Upper lobe of left lung (tissue), 6 donors: ENCODE data around the gene CHAF1A. TPM values are rescaled to one million over a fixed set of nuclear protein-coding genes. Genes with fewer than 3 reads are reported as not detected.

Source experiments
- ATAC-seq, 2 donors: fragments of 200-7000 bp; cut with Tn5 transposase; one replicate each; pipeline ENCODE4 v1.9.1; 2022; ENCODE audit warnings: mild to moderate bottlenecking in 2 of 2, moderate library complexity in 2 of 2; ENCODE audit not compliant: low FRiP score in 2 of 2
- DNase-seq, 2 donors: peaks; one replicate each; pipeline ENCODE4 v3.0.0-alpha.2; 2019 to 2020
- H3K27ac ChIP-seq, 4 donors: fragments of 200-600 bp; sonication (generic); one replicate each; pipeline ENCODE4 v1.5.1; 2016 to 2019
- H3K27me3 ChIP-seq, 4 donors: fragments of 200-600 bp; sonication (generic); one replicate each; pipeline ENCODE4 v1.5.1; 2017 to 2019
- H3K36me3 ChIP-seq, 4 donors: fragments of 200-600 bp; sonication (generic); one replicate each; pipeline ENCODE4 v1.5.1; 2016 to 2019
- H3K4me1 ChIP-seq, 4 donors: fragments of 200-600 bp; sonication (generic); one replicate each; pipeline ENCODE4 v1.5.1; 2018 to 2019
- H3K4me3 ChIP-seq, 4 donors: fragments of 200-600 bp; sonication (generic); one replicate each; pipeline ENCODE4 v1.5.1; 2017 to 2019; ENCODE audit warnings: mild to moderate bottlenecking in 2 of 4, moderate library complexity in 1 of 4
- H3K9me3 ChIP-seq, 4 donors: fragments of 200-600 bp; sonication (generic); one replicate each; pipeline ENCODE4 v1.5.1; 2018 to 2019
- CTCF ChIP-seq, 6 experiments: fragments of 450-650 bp in 4 of 6; fragments of 200-600 bp in 2 of 6; sonication (generic) in 2 of 6; IDR thresholded peaks; one replicate each; pipeline ENCODE4 v1.5.1; 2016 to 2019; ENCODE audit warnings: antibody characterized with exemption in 6 of 6
- EP300 ChIP-seq, 4 donors: sonication (generic); formaldehyde crosslinking; IDR thresholded peaks; one replicate each; pipeline ENCODE4 v1.5.1; 2017; ENCODE audit warnings: antibody characterized with exemption in 4 of 4, control low read depth in 2 of 4
- POLR2A ChIP-seq, 4 donors: fragments of 450-650 bp; IDR thresholded peaks; one replicate each; pipeline ENCODE4 v1.5.1; 2016 to 2017; ENCODE audit warnings: antibody characterized with exemption in 4 of 4, mild to moderate bottlenecking in 2 of 4
- POLR2AphosphoS5 ChIP-seq, 2 donors: sonication (generic); formaldehyde crosslinking; IDR thresholded peaks; one replicate each; pipeline ENCODE4 v1.5.1; 2017; ENCODE audit warnings: antibody characterized with exemption in 2 of 2
- WGBS, 2 donors: methylation state at CpG; one replicate each; pipeline ENCODE4 v1.1.5; 2017 to 2018; 5-methylcytosine and 5-hydroxymethylcytosine counted together
- total RNA-seq, 6 donors: library from RNA; depleted of rRNA in 4 of 6; stranded (reverse); fragments of >200 nt in 4 of 6; gene quantifications; one replicate each; pipeline versions ENCODE4 v1.1.0 to v1.2.1, GENCODE V29; 2016 to 2021
- donor health status: DM: no; HTN: no; CAD: no; lungs with moderate emphysema.
- donor health status: DM: no; HTN: yes; CAD: no; lungs with severe emphysema.

CHAF1A gene
- total RNA-seq, 6 donors from 2014 or later: 3.3 to 16.8 (median 10.1) TPM

GRCh38 chr19:4357095-4357797 is 45.2 kb upstream of the CHAF1A start:
- DNase-seq (peak in 1 of 2 donors; percentile 73), ATAC-seq (no peak)
- TF ChIP-seq POLR2AphosphoS5 (IDR thresholded peaks at IDR 0.05): no peak
- no peak for TF ChIP-seq CTCF (IDR thresholded peaks at IDR 0.05)
- TF ChIP-seq POLR2A (IDR thresholded peaks at IDR 0.05): no peak
- no peak for TF ChIP-seq EP300 (IDR thresholded peaks at IDR 0.05)
- Histone ChIP-seq H3K36me3 (peaks cover 0 to 52% (median 42%) of the 10 kb centered on the region in 4 donors), H3K27me3 (no peaks in the 10 kb centered on the region), H3K4me1 (peaks cover 0 to 5% (median 2%) of the 10 kb centered on the region in 4 donors), H3K27ac (no peak overlapping the region), H3K9me3 (no peaks in the 10 kb centered on the region), H3K4me3 (no peak overlapping the region)
- WGBS, 2 donors: 92 to 95% methylated on average over 13 to 15 of the region's 23 CpGs

- Histone ChIP-seq H3K27ac (no peak overlapping the region), H3K27me3 (no peaks in the 10 kb centered on the region), H3K4me1 (peaks cover 0 to 5% (median 2%) of the 10 kb centered on the region in 4 donors), H3K9me3 (no peaks in the 10 kb centered on the region), H3K4me3 (no peak overlapping the region), H3K36me3 (peaks cover 6 to 59% (median 48%) of the 10 kb centered on the region in 4 donors)
- TF ChIP-seq POLR2AphosphoS5 (IDR thresholded peaks at IDR 0.05): no peak
- TF ChIP-seq EP300 (IDR thresholded peaks at IDR 0.05): no peak
- TF ChIP-seq POLR2A (IDR thresholded peaks at IDR 0.05): no peak
- no peak for TF ChIP-seq CTCF (IDR thresholded peaks at IDR 0.05)
- ATAC-seq (no peak), DNase-seq (peak in 1 of 2 donors; percentile 65)
- 92 to 100% methylated on average over 6 to 16 of the region's 16 CpGs for WGBS, 2 donors
These were observed 44.5 kb upstream of the CHAF1A start for GRCh38 chr19:4357921-4358326.

- peaks cover 0 to 5% (median 2%) of the 10 kb centered on the region in 4 donors for H3K4me1 ChIP-seq
- peaks cover 14 to 69% (median 58%) of the 10 kb centered on the region in 4 donors for H3K36me3 ChIP-seq
- no peak for ATAC-seq
- no peaks in the 10 kb centered on the region for H3K27me3 ChIP-seq
- no peak overlapping the region for H3K4me3 ChIP-seq
- DNase-seq: no peak
- no peaks in the 10 kb centered on the region for H3K9me3 ChIP-seq
- TF ChIP-seq POLR2A (IDR thresholded peaks at IDR 0.05) (no peak), EP300 (IDR thresholded peaks at IDR 0.05) (no peak), POLR2AphosphoS5 (IDR thresholded peaks at IDR 0.05) (no peak), CTCF (IDR thresholded peaks at IDR 0.05) (no peak)
- 94% methylated on average over 7 to 18 of the region's 25 CpGs for WGBS, 2 donors
- H3K27ac ChIP-seq: peak overlapping the region in 1 of 4 donors; percentile 27
These were observed 43.5 kb upstream of the CHAF1A start for GRCh38 chr19:4358709-4359626.

- no peak for ATAC-seq
- no peak overlapping the region for H3K4me3 ChIP-seq
- H3K36me3 ChIP-seq: peaks cover 17 to 72% (median 62%) of the 10 kb centered on the region in 4 donors
- DNase-seq: peak in 1 of 2 donors; percentile 70
- no peaks in the 10 kb centered on the region for H3K9me3 ChIP-seq
- peak overlapping the region in 1 of 4 donors; percentile 27 for H3K27ac ChIP-seq
- no peak for TF ChIP-seq POLR2AphosphoS5 (IDR thresholded peaks at IDR 0.05)
- TF ChIP-seq POLR2A (IDR thresholded peaks at IDR 0.05): no peak
- no peak for TF ChIP-seq EP300 (IDR thresholded peaks at IDR 0.05)
- TF ChIP-seq CTCF (IDR thresholded peaks at IDR 0.05): no peak
- 86 to 88% methylated on average over 6 to 12 of the region's 13 CpGs for WGBS, 2 donors
- H3K27me3 ChIP-seq: no peaks in the 10 kb centered on the region
- H3K4me1 ChIP-seq: peaks cover 0 to 5% (median 2%) of the 10 kb centered on the region in 4 donors
These were observed 42.8 kb upstream of the CHAF1A start for GRCh38 chr19:4359627-4360000.
